Measurements from ENCODE around the gene KRTAP13-2. TPM values are rescaled to one million over a fixed set of nuclear protein-coding genes. Genes with fewer than 3 reads are reported as not detected.
A peak's percentile ranks its signal among the peaks of the same experiment; 100 is the strongest.

KRTAP13-2 gene
- total RNA-seq, 1 experiment from 2014 or later = not detected

- intact Hi-C loops (cut with micrococcal nuclease; ENCODE audit: unreplicated experiment) = no loop called here
- DNase-seq = peak in 1 of 2 experiments; percentile 38
- Histone ChIP-seq H3K27ac (no peak overlapping the region), H3K9me3 (ENCODE audit: insufficient read depth, low read depth) (no peaks in the 10 kb centered on the region), H3K36me3 (ENCODE audit: low read depth) (no peaks in the 10 kb centered on the region), H3K27me3 (ENCODE audit: insufficient read depth, low read depth) (no peaks in the 10 kb centered on the region), H2AFZ (no peak overlapping the region), H3F3A (ENCODE audit: insufficient read depth, low read depth) (no peaks in the 10 kb centered on the region), H3K79me2 (ENCODE audit: low read depth) (no peaks in the 10 kb centered on the region), H3K4me1 (replicated peaks; ENCODE audit: insufficient read depth) (0 out of 2 replicates have a peak, but pooled peaks cover 7% of the 10 kb centered on the region), H3K4me2 (no peak overlapping the region), H3K9me2 (ENCODE audit: insufficient read depth) (no peaks in the 10 kb centered on the region), H4K20me1 (ENCODE audit: insufficient read depth) (no peaks in the 10 kb centered on the region), H3K4me3 (no peak overlapping the region)
- no TSS peak for BruUV-seq (replicated peaks)
- POLR2A ChIA-PET (ENCODE audit: unreplicated experiment) = no interaction called here
- CTCF ChIA-PET = interaction anchor here (0.5 kb wide), 1 partner anchor 17 kb away, joined by 3 read pairs; no protein-coding TSS in a partner anchor
- no peak for TF ChIP-seq CTCF (conservative IDR thresholded peaks at IDR 0.05)
- TF ChIP-seq EZH2 (IDR thresholded peaks at IDR 0.05; ENCODE audit: low read depth) = no peak
Measured at GRCh38 chr21:30349572-30349971, 22.5 kb downstream of the KRTAP13-2 start.

- intact Hi-C loops (cut with micrococcal nuclease; ENCODE audit: unreplicated experiment) = no loop called here
- Histone ChIP-seq H3K79me2 (ENCODE audit: low read depth) (no peaks in the 10 kb centered on the region), H4K20me1 (ENCODE audit: insufficient read depth) (no peaks in the 10 kb centered on the region), H3K4me1 (replicated peaks; ENCODE audit: insufficient read depth) (0 out of 2 replicates have a peak, but pooled peaks cover 7% of the 10 kb centered on the region), H3K9me3 (ENCODE audit: insufficient read depth, low read depth) (no peaks in the 10 kb centered on the region), H3K4me2 (no peak within 1 kb of the TSS), H3K9me2 (ENCODE audit: insufficient read depth) (no peaks in the 10 kb centered on the region), H3K36me3 (ENCODE audit: low read depth) (no peaks in the 10 kb centered on the region), H3F3A (ENCODE audit: insufficient read depth, low read depth) (no peaks in the 10 kb centered on the region), H3K27ac (no peak within 1 kb of the TSS), H3K27me3 (ENCODE audit: insufficient read depth, low read depth) (no peaks in the 10 kb centered on the region), H3K4me3 (no peak within 1 kb of the TSS), H2AFZ (no peak within 1 kb of the TSS)
- BruUV-seq (replicated peaks) = no TSS peak
- CTCF ChIA-PET = interaction anchor here (0.6 to 0.7 kb wide), 2 partner anchors 166 to 1314 kb away, joined by 4 to 7 read pairs; no protein-coding TSS in a partner anchor
- TF ChIP-seq EZH2 (IDR thresholded peaks at IDR 0.05; ENCODE audit: low read depth) (no peak), CTCF (conservative IDR thresholded peaks at IDR 0.05) (no peak)
- no peak for DNase-seq
- POLR2A ChIA-PET (ENCODE audit: unreplicated experiment) = no interaction called here
Measured at GRCh38 chr21:30348506-30348905, 23.6 kb downstream of the KRTAP13-2 start, which contains the start of gene KRTAP23-1. Gene KRTAP23-1 (minus strand): TSS chr21:30348606. CDS start chr21:30348606, 0 bp downstream.

GRCh38 chr21:30345014-30345413 lies 27.1 kb downstream of the KRTAP13-2 start:
- no peak overlapping the region for H3K27ac ChIP-seq
- BruUV-seq (replicated peaks) = no TSS peak
- intact Hi-C loops (cut with micrococcal nuclease; ENCODE audit: unreplicated experiment) = no loop called here
- H3K27me3 ChIP-seq (ENCODE audit: insufficient read depth, low read depth) = no peaks in the 10 kb centered on the region
- no peak overlapping the region for H3K4me3 ChIP-seq
- H3K36me3 ChIP-seq (ENCODE audit: low read depth) = no peaks in the 10 kb centered on the region
- no peaks in the 10 kb centered on the region for H3K79me2 ChIP-seq (ENCODE audit: low read depth)
- H3K9me2 ChIP-seq (ENCODE audit: insufficient read depth) = no peaks in the 10 kb centered on the region
- no peak overlapping the region for H3K4me2 ChIP-seq
- no peak overlapping the region for H2AFZ ChIP-seq
- H3K4me1 ChIP-seq (replicated peaks; ENCODE audit: insufficient read depth) = 0 out of 2 replicates have a peak, but pooled peaks cover 7% of the 10 kb centered on the region
- no peaks in the 10 kb centered on the region for H3F3A ChIP-seq (ENCODE audit: insufficient read depth, low read depth)
- TF ChIP-seq CTCF (conservative IDR thresholded peaks at IDR 0.05) = no peak
- TF ChIP-seq EZH2 (IDR thresholded peaks at IDR 0.05; ENCODE audit: low read depth) = no peak
- H3K9me3 ChIP-seq (ENCODE audit: insufficient read depth, low read depth) = no peaks in the 10 kb centered on the region
- POLR2A ChIA-PET (ENCODE audit: unreplicated experiment) = no interaction called here
- CTCF ChIA-PET = no interaction called here
- H4K20me1 ChIP-seq (ENCODE audit: insufficient read depth) = no peaks in the 10 kb centered on the region
- DNase-seq = no peak
